HFF-Myc (cell line): ENCODE data around the gene CD86.
A peak's percentile ranks its signal among the peaks of the same experiment; 100 is the strongest.

Experiments used
- DNase-seq: peaks from one replicate; pipeline ENCODE4 v3.0.0-alpha.2; 2011; ENCODE audit warnings: low read depth; ENCODE audit errors: extremely low read depth
- H3K4me3 ChIP-seq: replicated peaks from 2 replicates; pipeline ENCODE4 v1.5.1; 2011; ENCODE audit warnings: low read depth, mild to moderate bottlenecking, control low read depth, low read length
- TF ChIP-seq, protein P1 (sequence below): IDR thresholded peaks from 2 replicates; pipeline ENCODE4 v1.5.1; 2012; ENCODE audit warnings: mild to moderate bottlenecking, low read depth, low read length, control low read depth; ENCODE audit errors: missing control alignments

CD86 gene

GRCh38 chr3:122099255-122099654 lies 44.1 kb downstream of the CD86 start:
- TF ChIP-seq, protein P1, sequence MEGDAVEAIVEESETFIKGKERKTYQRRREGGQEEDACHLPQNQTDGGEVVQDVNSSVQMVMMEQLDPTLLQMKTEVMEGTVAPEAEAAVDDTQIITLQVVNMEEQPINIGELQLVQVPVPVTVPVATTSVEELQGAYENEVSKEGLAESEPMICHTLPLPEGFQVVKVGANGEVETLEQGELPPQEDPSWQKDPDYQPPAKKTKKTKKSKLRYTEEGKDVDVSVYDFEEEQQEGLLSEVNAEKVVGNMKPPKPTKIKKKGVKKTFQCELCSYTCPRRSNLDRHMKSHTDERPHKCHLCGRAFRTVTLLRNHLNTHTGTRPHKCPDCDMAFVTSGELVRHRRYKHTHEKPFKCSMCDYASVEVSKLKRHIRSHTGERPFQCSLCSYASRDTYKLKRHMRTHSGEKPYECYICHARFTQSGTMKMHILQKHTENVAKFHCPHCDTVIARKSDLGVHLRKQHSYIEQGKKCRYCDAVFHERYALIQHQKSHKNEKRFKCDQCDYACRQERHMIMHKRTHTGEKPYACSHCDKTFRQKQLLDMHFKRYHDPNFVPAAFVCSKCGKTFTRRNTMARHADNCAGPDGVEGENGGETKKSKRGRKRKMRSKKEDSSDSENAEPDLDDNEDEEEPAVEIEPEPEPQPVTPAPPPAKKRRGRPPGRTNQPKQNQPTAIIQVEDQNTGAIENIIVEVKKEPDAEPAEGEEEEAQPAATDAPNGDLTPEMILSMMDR, result no peak
- no peak for DNase-seq
- no peak overlapping the region for H3K4me3 ChIP-seq

DNA sequence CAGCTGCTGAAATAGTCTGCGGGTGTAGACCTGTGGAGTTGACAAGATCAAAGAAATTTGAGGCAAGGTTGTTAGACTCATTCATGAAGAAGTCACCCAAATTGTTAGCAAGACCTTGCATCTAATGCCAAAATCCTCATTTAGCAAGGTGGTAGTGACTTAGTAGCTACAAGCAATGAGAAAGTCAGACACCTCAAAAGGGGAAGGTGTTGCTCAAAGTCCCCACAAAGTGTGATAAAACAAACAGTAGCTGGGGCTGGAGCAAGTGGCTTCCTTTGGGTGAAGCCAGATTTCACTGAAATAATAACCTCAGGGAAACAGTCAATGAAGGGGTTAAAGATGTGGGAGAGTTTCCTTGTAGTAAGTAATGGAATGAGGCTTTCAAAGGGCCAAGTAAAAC lies 44.9 kb downstream of the CD86 start:
- DNase-seq, result no peak
- TF ChIP-seq, protein P1, result no peak
- no peak overlapping the region for H3K4me3 ChIP-seq

DNA sequence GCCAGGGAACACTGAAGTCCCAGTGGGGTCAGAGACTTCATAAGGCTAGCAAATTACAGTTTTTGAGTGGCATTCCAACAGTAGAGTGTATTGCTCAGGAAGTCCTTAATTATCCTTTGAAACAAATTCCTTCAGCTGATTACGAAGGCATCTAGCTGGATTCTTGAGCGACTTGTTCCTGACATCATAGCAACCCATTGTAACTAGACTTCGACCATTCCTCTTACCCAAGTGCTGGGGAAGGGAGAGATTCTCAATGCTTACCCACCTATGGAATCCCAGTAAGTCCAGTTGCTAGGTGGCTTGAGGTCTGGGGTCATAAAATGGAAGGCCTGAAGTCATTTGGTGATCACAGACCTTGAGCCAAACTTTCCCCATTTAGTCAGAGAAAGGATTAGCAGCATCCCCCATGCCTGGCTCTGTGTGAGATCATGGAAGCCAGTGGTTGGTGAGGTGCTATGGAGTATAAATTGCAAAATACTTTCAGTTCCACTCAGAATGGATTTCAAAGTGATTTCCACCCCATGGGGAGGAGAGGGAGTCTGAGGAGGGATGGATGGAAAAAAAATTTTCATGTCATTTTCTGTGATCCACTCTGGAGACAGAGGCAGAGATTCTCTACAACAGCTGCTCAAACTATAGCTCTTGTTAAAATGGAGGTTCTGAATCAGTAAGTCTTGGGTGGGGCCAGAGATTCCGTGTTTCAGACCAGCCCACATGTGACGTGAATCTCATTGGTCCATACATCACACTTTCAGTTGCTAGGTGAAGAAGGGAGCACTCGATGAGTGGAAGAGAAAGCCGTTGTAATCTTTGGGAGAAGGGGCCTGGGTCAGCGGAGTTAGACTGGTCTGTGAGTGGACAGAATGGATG lies 45.7 kb downstream of the CD86 start:
- no peak overlapping the region for H3K4me3 ChIP-seq
- DNase-seq, result no peak
- TF ChIP-seq, protein P1, result no peak

DNA sequence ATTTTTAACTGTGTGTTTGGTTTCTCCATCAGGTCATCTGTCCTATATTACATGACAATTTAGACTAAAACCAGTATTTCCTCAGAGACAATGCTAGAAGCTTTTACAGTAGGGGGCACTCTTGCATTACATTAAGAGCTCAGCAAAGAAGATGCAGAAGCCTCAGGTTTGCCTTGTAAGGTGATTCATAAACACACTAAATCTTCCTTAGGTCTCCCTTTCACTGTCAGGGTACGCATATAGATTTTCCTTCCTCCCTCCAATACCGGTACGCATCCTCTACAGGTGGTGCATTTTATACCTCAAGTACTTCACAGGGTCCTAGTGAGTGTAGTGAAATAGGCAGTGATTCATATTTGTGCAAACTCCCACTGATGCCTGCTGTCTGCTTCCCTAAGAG lies 46.5 kb downstream of the CD86 start:
- peak; percentile 24 for DNase-seq
- TF ChIP-seq, protein P1, result peak; percentile 32
- no peak overlapping the region for H3K4me3 ChIP-seq

DNA sequence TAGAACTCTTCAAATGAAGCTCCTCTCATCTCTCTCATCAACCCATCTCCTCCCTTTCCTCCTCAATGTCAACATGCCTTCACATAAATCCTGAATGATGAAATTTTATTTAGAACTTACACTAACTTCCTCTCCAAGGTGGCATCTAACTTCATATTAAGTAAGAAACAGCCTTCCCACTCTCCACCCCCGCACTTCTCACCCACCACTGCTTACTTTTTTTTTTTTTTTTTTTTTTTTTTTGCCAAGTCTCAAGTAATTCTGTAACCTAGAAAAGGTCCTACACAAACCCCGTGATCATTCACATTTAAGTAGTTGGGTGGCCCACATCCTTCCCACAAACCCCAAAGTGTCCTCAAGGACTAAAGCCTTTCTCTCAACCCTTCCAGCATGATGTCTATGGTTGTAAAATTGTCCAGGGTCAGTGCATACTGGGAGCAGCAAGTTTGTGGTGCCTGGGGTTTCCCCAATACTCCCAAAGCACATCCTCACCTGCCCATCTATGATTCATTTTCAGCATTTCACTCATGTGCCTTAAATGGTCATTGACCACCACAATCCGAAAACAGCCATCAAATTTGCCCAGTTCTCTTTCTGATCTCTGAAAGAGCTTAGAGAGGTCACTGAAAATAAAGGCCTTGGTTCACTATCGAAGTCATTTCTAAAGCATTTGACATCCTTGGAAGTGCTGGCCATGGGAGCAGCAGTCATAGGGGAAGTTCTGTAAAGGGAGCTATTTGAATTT lies 47.2 kb downstream of the CD86 start:
- TF ChIP-seq, protein P1, result no peak
- DNase-seq, result no peak

GRCh38 chr3:122103821-122104514 lies 48.8 kb downstream of the CD86 start:
- TF ChIP-seq, protein P1, result no peak
- H3K4me3 ChIP-seq, result no peak overlapping the region
- no peak for DNase-seq

More for the DNA sequence above, 47.2 kb downstream of the CD86 start:
- no peak overlapping the region for H3K4me3 ChIP-seq
